Ishikawa (cell line): ENCODE results near the gene MBTPS1.

Source experiments
- CEBPB ChIP-seq: IDR thresholded peaks from 2 replicates; pipeline ENCODE4 v1.6.1; 2012
- CREB1 ChIP-seq: IDR thresholded peaks from 2 replicates; pipeline ENCODE4 v1.6.1; 2012; ENCODE audit warnings: low read depth
- EGR1 ChIP-seq: IDR thresholded peaks from 2 replicates; pipeline ENCODE4 v1.6.1; 2012
- EP300 ChIP-seq: IDR thresholded peaks from 2 replicates; pipeline ENCODE4 v1.6.1; 2012; ENCODE audit warnings: borderline replicate concordance
- FOXM1 ChIP-seq: IDR thresholded peaks from 2 replicates; pipeline ENCODE4 v1.6.1; 2012; ENCODE audit warnings: low read depth, borderline replicate concordance
- NFIC ChIP-seq: IDR thresholded peaks from 2 replicates; pipeline ENCODE4 v1.6.1; 2012
- RAD21 ChIP-seq: IDR thresholded peaks from 2 replicates; pipeline ENCODE4 v1.6.1; 2012; ENCODE audit warnings: low read depth
- TAF1 ChIP-seq: IDR thresholded peaks from 2 replicates; pipeline ENCODE4 v1.6.1; 2012; ENCODE audit warnings: low read depth, mild to moderate bottlenecking
- TCF12 ChIP-seq: IDR thresholded peaks from 2 replicates; pipeline ENCODE4 v1.6.1; 2012; ENCODE audit warnings: low read depth
- TEAD4 ChIP-seq: IDR thresholded peaks from 2 replicates; pipeline ENCODE4 v1.6.1; 2012
- YY1 ChIP-seq: IDR thresholded peaks from 2 replicates; pipeline ENCODE4 v1.6.1; 2012; ENCODE audit warnings: low read depth
- ZBTB7A ChIP-seq: IDR thresholded peaks from 2 replicates; pipeline ENCODE4 v1.6.1; 2012; ENCODE audit warnings: low read depth
- TF ChIP-seq, protein P1 (sequence below): IDR thresholded peaks from 2 replicates; pipeline ENCODE4 v1.6.1; 2012
- TF ChIP-seq, protein P2 (sequence below): IDR thresholded peaks from 2 replicates; pipeline ENCODE4 v1.6.1; 2012
- TF ChIP-seq, protein P3 (sequence below): IDR thresholded peaks from 2 replicates; pipeline ENCODE4 v1.6.1; 2012; ENCODE audit warnings: low read depth, mild to moderate bottlenecking

The MBTPS1 gene

DNA sequence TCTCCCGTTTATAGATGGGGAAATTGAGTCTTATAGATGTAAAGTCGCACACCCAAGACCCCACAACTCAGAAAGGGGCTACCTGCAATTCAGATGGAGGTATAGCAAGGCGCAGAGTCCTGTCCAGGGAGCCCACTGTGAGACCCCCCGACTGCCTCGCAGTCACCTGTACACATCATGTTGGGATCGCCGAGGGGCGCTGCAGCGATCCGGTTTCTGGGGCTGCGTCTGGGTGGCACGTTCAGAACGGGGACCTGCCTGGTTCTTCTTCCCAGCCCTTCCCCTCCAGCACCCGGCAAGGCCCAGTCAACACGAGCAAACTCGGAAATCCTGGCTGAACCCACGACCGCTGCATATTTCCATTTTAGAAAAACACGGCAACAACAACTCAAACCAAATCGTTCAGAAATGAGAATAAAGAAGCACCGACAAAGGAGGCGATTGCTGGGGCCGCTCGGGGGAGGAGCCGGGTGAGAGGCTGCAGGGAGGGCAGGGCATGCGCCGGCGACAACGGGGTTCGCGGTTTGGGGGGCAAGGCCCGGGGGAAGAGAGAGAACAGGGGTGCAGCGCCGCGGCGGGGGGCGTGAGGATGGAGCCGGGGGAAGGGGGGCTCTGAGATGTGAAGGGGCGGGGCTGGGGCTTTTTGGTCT, 27.6 kb upstream of the MBTPS1 start:
- TF ChIP-seq TAF1 (no peak), ZBTB7A (peak; percentile 71)

DNA sequence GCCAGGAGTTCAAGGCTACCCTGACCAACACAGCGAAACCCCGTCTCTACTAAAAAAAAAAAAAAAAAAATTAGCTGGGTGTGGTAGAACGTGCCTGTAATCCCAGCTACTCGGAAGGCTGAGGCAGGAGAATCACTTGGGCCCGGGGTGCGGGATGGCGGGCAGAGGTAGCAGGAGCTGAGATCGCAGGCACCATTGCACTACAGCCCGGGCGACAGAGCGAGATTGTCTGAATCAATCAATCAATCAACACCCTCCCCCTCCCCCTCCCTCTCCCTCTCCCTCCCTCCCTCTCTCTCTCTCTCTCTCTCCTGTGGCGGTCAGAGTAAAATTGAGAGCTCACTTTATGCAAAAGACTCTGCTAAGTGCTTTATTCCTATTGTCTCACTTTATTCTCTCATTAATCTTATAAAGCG, 27.1 kb upstream of the MBTPS1 start:
- TF ChIP-seq CEBPB, result no peak
- no peak for TF ChIP-seq EGR1

DNA sequence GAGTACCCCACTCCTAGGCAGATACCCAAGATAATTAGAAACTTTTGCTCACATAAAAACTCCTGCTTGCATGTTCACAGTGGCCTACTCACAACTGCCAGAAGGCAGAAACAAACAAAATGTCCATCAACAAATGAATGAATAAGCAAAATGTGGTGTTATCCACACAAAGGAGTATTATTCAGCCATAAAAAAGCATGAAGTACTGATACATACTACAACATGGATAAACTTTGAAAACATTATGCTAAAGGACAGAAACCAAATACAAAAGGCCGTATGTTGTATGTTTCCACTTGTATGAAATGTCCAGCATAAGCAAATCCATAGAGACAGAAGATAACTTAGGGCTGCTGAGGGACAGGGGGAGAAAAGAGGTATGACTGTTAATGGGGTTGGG, 26.3 kb upstream of the MBTPS1 start:
- TF ChIP-seq EP300, result no peak
- TF ChIP-seq TEAD4, result no peak
- TF ChIP-seq CREB1, result no peak
- TF ChIP-seq YY1, result no peak
- no peak for TF ChIP-seq TAF1
- no peak for TF ChIP-seq TCF12
- TF ChIP-seq RAD21, result no peak
- TF ChIP-seq, protein P1, sequence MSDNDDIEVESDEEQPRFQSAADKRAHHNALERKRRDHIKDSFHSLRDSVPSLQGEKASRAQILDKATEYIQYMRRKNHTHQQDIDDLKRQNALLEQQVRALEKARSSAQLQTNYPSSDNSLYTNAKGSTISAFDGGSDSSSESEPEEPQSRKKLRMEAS, result no peak
- no peak for TF ChIP-seq NFIC
- TF ChIP-seq, protein P2, sequence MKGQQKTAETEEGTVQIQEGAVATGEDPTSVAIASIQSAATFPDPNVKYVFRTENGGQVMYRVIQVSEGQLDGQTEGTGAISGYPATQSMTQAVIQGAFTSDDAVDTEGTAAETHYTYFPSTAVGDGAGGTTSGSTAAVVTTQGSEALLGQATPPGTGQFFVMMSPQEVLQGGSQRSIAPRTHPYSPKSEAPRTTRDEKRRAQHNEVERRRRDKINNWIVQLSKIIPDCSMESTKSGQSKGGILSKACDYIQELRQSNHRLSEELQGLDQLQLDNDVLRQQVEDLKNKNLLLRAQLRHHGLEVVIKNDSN, result no peak
- TF ChIP-seq CEBPB, result no peak
- no peak for TF ChIP-seq EGR1
- TF ChIP-seq, protein P3, sequence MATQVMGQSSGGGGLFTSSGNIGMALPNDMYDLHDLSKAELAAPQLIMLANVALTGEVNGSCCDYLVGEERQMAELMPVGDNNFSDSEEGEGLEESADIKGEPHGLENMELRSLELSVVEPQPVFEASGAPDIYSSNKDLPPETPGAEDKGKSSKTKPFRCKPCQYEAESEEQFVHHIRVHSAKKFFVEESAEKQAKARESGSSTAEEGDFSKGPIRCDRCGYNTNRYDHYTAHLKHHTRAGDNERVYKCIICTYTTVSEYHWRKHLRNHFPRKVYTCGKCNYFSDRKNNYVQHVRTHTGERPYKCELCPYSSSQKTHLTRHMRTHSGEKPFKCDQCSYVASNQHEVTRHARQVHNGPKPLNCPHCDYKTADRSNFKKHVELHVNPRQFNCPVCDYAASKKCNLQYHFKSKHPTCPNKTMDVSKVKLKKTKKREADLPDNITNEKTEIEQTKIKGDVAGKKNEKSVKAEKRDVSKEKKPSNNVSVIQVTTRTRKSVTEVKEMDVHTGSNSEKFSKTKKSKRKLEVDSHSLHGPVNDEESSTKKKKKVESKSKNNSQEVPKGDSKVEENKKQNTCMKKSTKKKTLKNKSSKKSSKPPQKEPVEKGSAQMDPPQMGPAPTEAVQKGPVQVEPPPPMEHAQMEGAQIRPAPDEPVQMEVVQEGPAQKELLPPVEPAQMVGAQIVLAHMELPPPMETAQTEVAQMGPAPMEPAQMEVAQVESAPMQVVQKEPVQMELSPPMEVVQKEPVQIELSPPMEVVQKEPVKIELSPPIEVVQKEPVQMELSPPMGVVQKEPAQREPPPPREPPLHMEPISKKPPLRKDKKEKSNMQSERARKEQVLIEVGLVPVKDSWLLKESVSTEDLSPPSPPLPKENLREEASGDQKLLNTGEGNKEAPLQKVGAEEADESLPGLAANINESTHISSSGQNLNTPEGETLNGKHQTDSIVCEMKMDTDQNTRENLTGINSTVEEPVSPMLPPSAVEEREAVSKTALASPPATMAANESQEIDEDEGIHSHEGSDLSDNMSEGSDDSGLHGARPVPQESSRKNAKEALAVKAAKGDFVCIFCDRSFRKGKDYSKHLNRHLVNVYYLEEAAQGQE, result no peak
- TF ChIP-seq FOXM1, result no peak
- no peak for TF ChIP-seq ZBTB7A

DNA sequence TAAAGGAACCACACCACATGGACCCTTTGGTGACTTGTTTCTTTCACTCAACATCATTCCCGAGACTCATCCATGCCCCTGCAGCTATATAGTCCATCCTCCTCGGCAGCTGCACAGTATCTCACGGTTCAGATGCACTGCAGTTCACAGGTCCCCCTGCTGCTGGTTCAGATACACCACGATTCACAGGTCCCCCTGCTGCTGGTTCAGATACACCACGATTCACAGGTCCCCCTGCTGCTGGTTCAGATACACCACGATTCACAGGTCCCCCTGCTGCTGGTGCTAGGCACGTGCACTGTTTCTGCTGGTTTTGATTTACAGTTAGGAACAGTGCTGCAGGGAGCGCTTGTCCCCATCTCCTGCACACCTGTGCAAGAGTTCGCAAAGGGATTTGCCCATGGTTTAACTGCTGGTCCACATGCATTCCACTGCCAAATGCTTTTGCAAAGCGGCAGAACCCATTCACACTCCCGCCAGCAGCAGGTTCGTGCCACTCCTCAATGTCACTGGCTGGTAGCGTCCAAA, 24.5 kb upstream of the MBTPS1 start:
- TF ChIP-seq, protein P1, result no peak
- TF ChIP-seq NFIC (no peak), TCF12 (no peak), TEAD4 (no peak), RAD21 (no peak), ZBTB7A (no peak), FOXM1 (no peak), TAF1 (no peak), CEBPB (no peak), EGR1 (no peak), EP300 (no peak), CREB1 (no peak), YY1 (no peak)
- TF ChIP-seq, protein P2, result no peak
- TF ChIP-seq, protein P3, result no peak

DNA sequence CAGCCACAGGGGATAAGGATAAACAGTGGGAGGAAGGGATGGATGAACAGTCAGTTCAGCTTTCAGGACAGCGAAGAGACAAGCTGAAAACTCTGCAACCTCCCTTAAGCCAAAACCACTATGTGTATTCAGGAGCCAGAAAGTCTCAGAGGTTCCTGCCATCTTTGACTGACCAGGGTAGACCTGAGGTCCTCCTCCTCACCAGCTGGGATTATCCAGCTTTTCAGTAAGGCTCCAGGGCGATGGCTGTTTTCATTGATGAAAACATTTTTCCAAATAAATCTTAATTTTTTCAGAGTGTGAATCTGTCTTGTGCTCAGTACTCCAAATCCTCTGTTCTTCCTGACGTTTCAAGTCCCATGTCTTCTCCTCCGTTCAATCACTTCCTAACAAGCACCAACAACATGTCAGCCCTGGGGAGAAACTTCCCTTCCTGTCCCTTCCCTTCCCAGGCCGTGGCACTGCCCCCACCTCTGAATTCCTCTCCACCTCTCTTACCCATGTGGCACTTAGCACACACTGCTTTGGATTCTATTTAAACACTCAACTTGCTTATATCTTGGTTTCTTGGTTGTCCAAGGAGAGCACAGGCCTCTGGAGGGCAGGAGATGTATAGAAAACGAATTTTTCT, 23.0 kb upstream of the MBTPS1 start:
- no peak for TF ChIP-seq TAF1
- TF ChIP-seq, protein P2, result no peak
- no peak for TF ChIP-seq CREB1
- no peak for TF ChIP-seq EP300
- TF ChIP-seq, protein P1, result no peak
- no peak for TF ChIP-seq FOXM1
- TF ChIP-seq EGR1, result no peak
- no peak for TF ChIP-seq CEBPB
- TF ChIP-seq ZBTB7A, result no peak
- no peak for TF ChIP-seq TCF12
- TF ChIP-seq YY1, result no peak
- TF ChIP-seq RAD21, result no peak
